GM03348 (cell line): Measurements from ENCODE around the gene RGL1.
A peak's percentile ranks its signal among the peaks of the same experiment; 100 is the strongest.
"Not testable (repeated sequence)": the region's sequence is repeated elsewhere in the genome, so short reads cannot be mapped to it uniquely, and the experiment has no call there.

Experiments
- DNase-seq: peaks from one replicate; pipeline ENCODE4 v3.0.0; 2012; ENCODE audit warnings: low spot score

RGL1 gene

DNA sequence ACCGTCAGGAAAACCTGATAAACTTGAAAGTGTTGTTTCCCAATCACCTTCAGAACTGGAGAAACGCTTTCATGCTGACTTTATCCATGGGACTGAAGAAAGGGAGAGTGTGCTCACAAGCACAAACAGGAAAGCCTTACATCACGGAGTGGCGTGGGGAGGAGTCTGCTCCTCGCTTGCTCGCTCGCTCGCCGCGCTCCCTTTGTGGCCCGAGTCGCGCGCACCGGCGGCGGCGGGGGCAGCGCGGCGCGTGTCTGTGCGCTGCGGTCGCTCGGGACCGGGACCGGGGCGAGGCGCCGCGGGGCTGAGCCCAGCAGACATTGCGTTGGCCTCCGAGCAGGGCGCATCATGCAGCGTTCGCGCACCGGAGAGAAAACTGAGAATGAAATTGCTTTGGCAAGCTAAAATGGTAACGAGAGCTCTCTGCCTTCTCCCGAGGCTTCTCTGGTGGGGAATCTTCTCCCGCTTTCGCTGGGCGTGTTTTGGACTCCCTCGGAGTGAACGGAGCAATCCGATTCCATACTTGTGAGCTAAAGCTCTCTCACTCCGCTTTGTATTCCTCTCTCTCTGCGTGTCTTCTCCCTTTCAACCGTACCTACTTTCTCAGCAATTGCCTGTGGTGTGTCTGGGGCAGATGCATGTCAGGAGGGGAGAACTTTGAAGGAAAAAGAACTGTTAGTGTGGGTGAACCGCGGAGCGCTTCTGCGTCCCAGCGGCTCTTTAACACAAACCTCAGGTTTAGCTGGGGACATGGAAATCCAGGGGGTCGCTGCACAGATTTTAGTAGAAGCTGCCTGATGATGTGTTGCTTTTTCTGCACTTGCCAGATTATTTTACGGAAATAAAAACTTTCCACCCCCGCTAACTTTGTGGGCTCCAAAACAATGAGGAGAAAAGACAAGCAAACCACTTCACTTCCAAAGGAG lies at the start of gene RGL1:
Gene RGL1, plus strand, starts transcription at position 205 of the 926 bp plus-strand sequence. Its CDS starts 178 bp downstream, at position 383.
- peak; percentile 84 for DNase-seq

GRCh38 chr1:183756326-183756725 lies 48.6 kb upstream of the RGL1 start:
- DNase-seq: no peak

GRCh38 chr1:183757061-183757460 lies 47.9 kb upstream of the RGL1 start:
- peak; percentile 80 for DNase-seq

GRCh38 chr1:183758913-183759312 lies 46.0 kb upstream of the RGL1 start:
- DNase-seq: no peak

DNA sequence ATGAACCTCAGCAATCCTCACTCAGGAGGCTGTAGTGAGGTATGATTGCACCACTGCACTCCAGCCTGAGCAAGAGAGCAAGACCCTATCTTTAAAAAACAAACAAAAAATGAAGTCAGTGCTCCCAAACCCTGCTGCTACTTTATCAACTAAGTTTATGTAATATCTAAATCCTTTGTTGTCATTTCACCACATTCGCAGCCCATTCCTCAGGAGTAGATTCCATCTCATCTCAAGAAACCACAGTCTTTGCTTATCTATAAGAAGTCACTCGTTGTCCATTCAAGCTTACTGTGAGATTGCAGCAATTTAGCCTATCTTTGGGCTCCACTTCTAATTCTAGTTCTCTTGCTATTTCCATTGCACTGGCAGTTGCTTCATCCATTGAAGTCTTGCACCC lies 44.3 kb upstream of the RGL1 start:
- DNase-seq: no peak

GRCh38 chr1:183761871-183762270 lies 43.0 kb upstream of the RGL1 start:
- DNase-seq: no peak

- not testable (repeated sequence) for DNase-seq
Measured at GRCh38 chr1:183762856-183763255, 42.1 kb upstream of the RGL1 start.

DNA sequence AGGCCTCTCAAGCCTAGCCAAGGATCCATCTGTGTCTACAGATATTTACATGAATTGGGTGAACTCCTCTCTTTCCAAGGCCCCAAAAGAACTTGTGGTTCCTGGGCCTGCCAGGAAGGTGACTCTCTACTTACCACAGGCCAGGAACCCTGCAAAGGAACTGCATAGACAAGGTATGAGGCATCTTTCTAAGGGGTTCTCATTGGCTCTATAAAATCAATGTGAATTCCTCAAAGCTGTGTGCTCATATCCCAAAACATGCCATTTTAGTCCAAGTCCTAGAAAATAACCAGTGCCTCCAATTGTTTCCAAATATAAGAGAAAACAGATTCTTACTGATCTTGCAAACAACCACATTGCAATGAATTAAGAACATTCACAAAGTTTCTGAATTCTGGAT lies 39.9 kb upstream of the RGL1 start:
- peak; percentile 20 for DNase-seq

DNA sequence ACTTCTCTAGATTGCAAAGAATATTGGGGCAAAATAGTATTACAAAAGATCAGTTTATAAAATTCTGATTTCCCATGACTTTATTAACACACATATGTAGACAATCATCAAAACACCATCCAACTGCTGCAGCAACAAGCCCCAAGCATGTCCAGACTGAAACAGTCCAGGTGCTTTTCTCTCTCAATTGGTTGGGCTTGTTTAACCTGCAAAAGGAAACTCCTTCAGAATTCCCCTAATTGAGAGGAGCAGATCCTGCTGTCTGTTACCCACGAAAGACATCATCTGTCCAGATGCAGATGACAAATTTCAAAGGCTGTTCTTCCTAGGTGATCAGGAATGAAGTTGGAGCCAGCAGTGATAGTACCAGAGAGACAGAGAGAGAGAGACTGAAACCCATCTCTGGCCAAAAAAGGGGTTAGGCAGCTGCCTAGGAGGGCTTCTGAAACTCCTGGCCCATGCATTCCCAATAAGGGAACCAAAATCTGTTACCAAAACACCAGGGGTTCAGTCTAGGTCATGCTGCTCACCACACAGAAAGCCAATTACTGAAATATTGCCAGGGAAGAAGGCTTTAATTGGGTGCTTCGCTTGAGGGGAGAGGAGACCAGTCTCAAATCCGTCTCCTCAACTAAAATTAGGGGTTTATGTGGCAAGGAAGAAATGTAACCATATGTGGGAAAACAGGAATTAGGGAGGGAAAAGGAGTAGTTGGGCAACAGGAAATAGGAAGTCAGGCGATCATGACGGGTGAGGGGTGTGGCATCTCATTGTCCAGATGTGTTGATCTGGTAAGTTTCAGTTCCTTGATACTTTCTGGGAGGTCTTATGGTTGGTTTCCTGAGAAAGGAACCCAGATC lies 34.7 kb upstream of the RGL1 start:
- no peak for DNase-seq

GRCh38 chr1:183770816-183771128 lies 34.1 kb upstream of the RGL1 start:
- DNase-seq: no peak

- no peak for DNase-seq
Measured at GRCh38 chr1:183773482-183774274, 31.2 kb upstream of the RGL1 start.

GRCh38 chr1:183774938-183775337 lies 30.0 kb upstream of the RGL1 start:
- DNase-seq: no peak

DNA sequence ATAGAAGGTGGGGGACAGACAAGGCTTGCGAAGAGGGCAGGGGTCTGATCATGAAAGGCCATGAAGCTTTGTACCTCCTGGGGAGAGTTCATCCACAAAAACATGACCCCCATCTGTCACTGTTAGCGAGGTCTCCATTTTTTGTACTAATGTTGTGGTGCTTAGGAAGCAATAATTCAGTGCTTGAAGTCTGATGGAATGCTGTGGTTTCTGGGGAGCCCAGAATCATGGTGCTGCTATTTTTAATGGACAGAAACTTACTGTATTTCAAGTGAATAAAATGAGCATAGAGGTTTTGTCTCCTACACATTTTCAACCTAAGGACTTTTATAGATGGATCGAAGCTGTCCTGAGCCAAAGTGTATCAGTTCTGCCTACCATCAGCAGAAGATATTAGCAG lies 28.2 kb upstream of the RGL1 start:
- DNase-seq: peak; percentile 62

DNA sequence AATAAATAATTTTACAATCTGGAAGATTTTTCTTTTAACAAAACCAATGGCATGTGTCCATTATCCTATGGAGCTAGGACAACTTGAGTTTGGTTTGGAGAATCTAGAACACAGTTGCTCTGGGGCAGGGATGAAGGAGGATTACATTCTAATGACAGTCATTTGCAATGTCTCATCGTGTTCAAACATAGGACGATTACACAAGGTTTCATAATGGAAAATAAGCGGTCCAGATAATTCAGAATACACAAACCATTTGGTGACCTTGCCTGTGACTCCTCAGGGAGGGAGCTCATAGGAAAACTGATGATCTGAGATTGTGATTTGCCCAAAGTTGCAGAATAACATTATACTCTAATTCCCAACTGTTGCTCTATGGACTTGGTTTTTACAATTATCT lies 27.6 kb upstream of the RGL1 start:
- DNase-seq: no peak

DNA sequence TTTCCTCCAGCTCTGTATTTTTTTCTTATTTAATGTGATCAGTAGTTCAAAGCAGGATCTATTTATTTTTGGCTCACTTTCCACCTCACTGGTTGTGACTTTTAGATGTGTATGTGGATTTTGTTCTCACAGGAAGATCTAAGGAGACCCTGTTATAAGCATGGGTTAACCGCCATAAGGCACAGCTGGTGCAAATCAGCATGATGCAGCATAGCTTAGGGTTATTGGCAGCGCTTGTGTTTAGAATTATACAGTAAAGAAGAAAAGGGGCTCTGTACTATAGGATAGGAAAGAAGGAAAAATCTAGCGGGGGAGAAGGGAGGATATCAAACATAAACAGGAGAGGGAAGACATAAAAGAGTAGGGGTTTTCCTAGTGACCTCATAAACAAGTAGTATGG lies 26.9 kb upstream of the RGL1 start:
- no peak for DNase-seq

DNA sequence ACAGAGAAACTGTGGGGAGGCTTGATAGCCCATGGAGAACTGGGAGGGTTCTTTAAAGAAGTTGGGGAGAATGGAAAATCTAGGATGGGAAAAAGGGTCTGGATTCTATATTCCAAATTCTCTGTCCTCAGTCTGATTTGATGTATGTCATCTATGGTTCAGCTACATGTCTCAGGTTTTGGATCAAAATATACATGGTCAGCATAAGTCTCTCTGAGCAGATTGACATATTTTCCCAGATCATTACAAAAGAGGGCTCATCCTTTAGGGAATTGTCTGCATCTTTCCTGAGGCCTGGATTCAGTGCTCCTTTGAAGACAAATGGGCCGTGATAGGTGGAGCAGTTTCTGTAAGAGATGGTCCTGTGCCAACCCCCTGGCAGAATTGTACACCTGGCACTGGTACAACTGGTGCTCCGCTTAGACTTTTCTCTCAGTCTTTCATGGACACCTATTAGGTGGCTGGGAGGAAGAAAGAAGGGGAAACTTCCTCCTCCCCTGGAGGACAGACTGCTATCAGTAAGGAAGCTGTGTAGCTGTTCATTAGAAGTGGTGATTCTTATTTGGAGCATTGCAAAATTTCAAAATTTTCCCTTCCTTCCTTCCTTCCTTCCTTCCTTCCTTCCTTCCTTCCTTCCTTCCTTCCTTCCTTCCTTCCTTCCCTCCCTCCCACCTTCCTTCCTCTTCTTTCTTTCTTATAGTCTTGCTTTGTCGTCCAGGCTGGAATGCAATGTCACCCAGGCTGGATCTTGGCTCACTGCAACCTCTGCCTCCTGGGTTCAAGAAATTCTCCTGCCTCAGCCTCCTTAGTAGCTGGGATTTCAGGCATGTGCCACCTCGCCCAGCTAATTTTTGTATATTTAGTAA lies 26.1 kb upstream of the RGL1 start:
- DNase-seq: no peak

DNA sequence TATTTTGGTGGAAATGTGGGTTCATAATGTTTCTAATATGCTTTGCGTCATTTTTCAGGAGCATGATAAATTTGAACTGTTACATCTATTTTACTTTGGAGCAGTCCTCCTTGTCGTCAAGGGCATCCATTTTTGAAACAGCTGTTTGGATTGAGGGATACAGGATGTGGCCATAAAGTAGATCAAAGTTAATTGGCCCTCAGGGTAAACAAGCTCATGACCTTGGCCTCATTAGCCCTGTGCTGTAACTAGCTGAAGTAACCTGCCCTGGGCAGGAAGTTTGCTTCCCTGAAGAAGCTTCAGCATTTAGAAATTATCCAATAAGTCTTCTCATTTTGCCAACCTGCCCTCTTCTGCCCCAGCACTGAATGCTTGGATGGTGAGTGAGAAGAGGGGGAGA lies 24.8 kb upstream of the RGL1 start:
- no peak for DNase-seq

- DNase-seq: no peak
Measured at GRCh38 chr1:183780757-183781156, 24.2 kb upstream of the RGL1 start.

- DNase-seq: peak; percentile 19
Measured at GRCh38 chr1:183783342-183783741, 21.6 kb upstream of the RGL1 start.

- peak; percentile 35 for DNase-seq
Measured at GRCh38 chr1:183783767-183784637, 20.9 kb upstream of the RGL1 start.
